Trophoblast cell (in vitro differentiated cells and primary cell): Measurements from ENCODE around the gene ALOX15B.
A peak's percentile ranks its signal among the peaks of the same experiment; 100 is the strongest.

ENCODE experiments used
- DNase-seq, 2 donors: peaks; one replicate each; pipeline ENCODE4 v3.0.0-alpha.2; 2016
- H2AFZ ChIP-seq: 2 replicates; pipeline ENCODE4 v1.6.1; 2013; ENCODE audit warnings: low read length, moderate library complexity, mild to moderate bottlenecking; ENCODE audit not compliant: insufficient read depth, poor library complexity
- H2AK5ac ChIP-seq: 2 replicates; pipeline ENCODE4 v1.6.1; 2013; ENCODE audit warnings: mild to moderate bottlenecking, low read length
- H2BK120ac ChIP-seq: 2 replicates; pipeline ENCODE4 v1.6.1; 2013; ENCODE audit warnings: low read length, mild to moderate bottlenecking, moderate library complexity; ENCODE audit not compliant: insufficient read depth, poor library complexity
- H2BK12ac ChIP-seq: 2 replicates; pipeline ENCODE4 v1.6.1; 2013; ENCODE audit warnings: mild to moderate bottlenecking, low read length, moderate library complexity
- H2BK5ac ChIP-seq: 2 replicates; pipeline ENCODE4 v1.6.1; 2013; ENCODE audit warnings: low read length, low read depth, moderate library complexity, mild to moderate bottlenecking; ENCODE audit not compliant: poor library complexity
- H3K14ac ChIP-seq: 2 replicates; pipeline ENCODE4 v1.6.1; 2013; ENCODE audit warnings: mild to moderate bottlenecking, low read length
- H3K18ac ChIP-seq: 2 replicates; pipeline ENCODE4 v1.6.1; 2013; ENCODE audit warnings: mild to moderate bottlenecking, low read length
- H3K23ac ChIP-seq: 2 replicates; pipeline ENCODE4 v1.6.1; 2013; ENCODE audit warnings: low read length
- H3K27ac ChIP-seq: 2 replicates; pipeline ENCODE4 v1.5.1; 2013; ENCODE audit warnings: low read depth, mild to moderate bottlenecking, inconsistent platforms, low read length, moderate library complexity
- H3K27me3 ChIP-seq: 2 replicates; pipeline ENCODE4 v1.6.1; 2013; ENCODE audit warnings: inconsistent platforms, mild to moderate bottlenecking, low read length, moderate library complexity; ENCODE audit not compliant: insufficient read depth
- H3K36me3 ChIP-seq, 2 experiments: 1 replicate in 1 of 2; 2 replicates in 1 of 2; pipeline ENCODE4 v1.6.1; 2013; ENCODE audit warnings: low read length in 2 of 2, mild to moderate bottlenecking in 2 of 2, moderate library complexity in 1 of 2; ENCODE audit not compliant: insufficient read depth in 2 of 2, control insufficient read depth in 1 of 2
- H3K4ac ChIP-seq: 2 replicates; pipeline ENCODE4 v1.6.1; 2013; ENCODE audit warnings: low read depth, mild to moderate bottlenecking, low read length, moderate library complexity
- H3K4me1 ChIP-seq, 2 experiments: 1 replicate in 1 of 2; 2 replicates in 1 of 2; pipeline ENCODE4 v1.6.1; 2013; ENCODE audit warnings: low read length in 2 of 2, mild to moderate bottlenecking in 2 of 2, moderate library complexity in 1 of 2; ENCODE audit not compliant: insufficient read depth in 2 of 2, control insufficient read depth in 1 of 2
- H3K4me2 ChIP-seq: 2 replicates; pipeline ENCODE4 v1.6.1; 2013; ENCODE audit warnings: inconsistent platforms, mild to moderate bottlenecking, low read length, moderate library complexity
- H3K4me3 ChIP-seq: 2 replicates; pipeline ENCODE4 v1.5.1; 2013; ENCODE audit warnings: mild to moderate bottlenecking, low read depth, low read length, inconsistent platforms
- H3K79me1 ChIP-seq: one replicate; pipeline ENCODE4 v1.6.1; 2013; ENCODE audit warnings: low read length
- H3K79me2 ChIP-seq: 2 replicates; pipeline ENCODE4 v1.6.1; 2013; ENCODE audit warnings: low read length, mild to moderate bottlenecking; ENCODE audit not compliant: control insufficient read depth, insufficient read depth, poor library complexity
- H3K9ac ChIP-seq: 2 replicates; pipeline ENCODE4 v1.6.1; 2013; ENCODE audit warnings: mild to moderate bottlenecking, low read length
- H3K9me3 ChIP-seq: 2 replicates; pipeline ENCODE4 v1.6.1; 2013; ENCODE audit warnings: low read depth, mild to moderate bottlenecking, control low read depth, inconsistent platforms, low read length; ENCODE audit not compliant: insufficient read depth
- H4K12ac ChIP-seq: 2 replicates; pipeline ENCODE4 v1.6.1; 2013; ENCODE audit warnings: low read depth, mild to moderate bottlenecking, low read length, moderate library complexity
- H4K8ac ChIP-seq: 2 replicates; pipeline ENCODE4 v1.6.1; 2013; ENCODE audit warnings: low read depth, mild to moderate bottlenecking, low read length, moderate library complexity
- H4K91ac ChIP-seq: one replicate; pipeline ENCODE4 v1.6.1; 2013; ENCODE audit warnings: low read depth, mild to moderate bottlenecking, low read length, moderate library complexity
- WGBS: extraction: QIAGEN DNeasy Blood & Tissue Kit; methylation state at CpG from one replicate; pipeline ENCODE4 v1.1.7; 2013; ENCODE audit warnings: missing lambda C conversion rate; ENCODE audit not compliant: insufficient read length, insufficient coverage; ENCODE audit errors: extremely low coverage; 5-methylcytosine and 5-hydroxymethylcytosine counted together

Gene ALOX15B

DNA sequence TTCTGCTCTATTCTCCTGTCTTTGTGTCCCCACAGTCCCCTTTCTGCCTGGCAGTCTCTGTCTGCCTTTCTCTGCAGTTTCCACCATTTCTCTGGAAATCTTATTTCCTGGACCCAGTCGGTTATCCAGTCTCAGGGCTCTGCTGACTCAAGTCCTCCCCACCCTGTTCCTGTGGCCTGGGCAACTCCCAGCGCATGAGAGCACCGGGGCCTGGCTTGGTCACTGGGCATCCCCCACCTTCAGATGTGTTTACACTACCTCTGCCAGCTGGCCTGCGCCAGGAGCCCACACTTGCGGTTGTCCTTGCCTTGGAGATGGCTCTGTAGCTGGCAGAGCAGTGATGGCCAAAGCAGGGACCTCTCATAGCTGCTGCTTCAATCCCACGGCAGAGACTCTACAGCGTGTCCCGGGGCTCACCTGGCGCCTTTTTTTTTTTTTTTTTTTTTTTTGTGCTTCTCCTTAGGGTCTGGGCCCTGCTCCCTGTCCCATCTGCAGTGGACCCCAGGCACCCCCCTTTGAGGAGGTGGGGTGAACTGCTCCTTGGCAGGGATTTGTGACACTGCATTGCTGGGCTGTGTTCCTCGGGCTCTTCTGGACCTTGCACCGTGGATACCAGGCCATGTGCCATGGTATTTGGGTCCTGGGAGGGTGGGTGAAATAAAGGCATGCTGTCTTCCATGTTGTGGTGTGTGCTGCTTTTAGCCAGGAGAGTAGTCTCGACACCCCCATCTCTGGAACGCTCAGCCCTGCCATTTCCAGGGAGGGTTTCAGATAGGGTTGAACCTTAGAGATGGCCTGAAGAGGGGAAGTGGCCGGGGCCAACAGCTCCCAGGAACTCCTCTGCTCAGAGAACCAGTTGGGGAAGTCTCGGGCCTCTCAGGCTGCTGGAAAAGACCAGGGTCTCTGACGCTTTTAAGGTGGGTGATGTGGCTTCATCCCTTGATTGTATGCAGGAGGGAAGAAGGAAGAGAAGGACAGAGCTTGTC, 18.9 kb upstream of the ALOX15B start:
- no CpG with 5 or more reads among the region's 16 CpGs for WGBS
- Histone ChIP-seq H3K27ac (no peak overlapping the region), H3K79me1 (no peaks in the 10 kb centered on the region), H3K4me1 (peaks cover 7 to 21% of the 10 kb centered on the region in 2 experiments), H2BK120ac (no peak overlapping the region), H3K9me3 (peaks cover 4% of the 10 kb centered on the region), H3K79me2 (no peaks in the 10 kb centered on the region), H3K4me2 (no peak overlapping the region), H3K23ac (no peak overlapping the region), H3K4ac (no peak overlapping the region), H3K36me3 (no peaks in the 10 kb centered on the region), H3K14ac (no peak overlapping the region), H2BK5ac (no peak overlapping the region), H4K12ac (no peak overlapping the region), H3K9ac (no peak overlapping the region), H3K27me3 (peaks cover 8% of the 10 kb centered on the region), H2AFZ (no peak overlapping the region), H4K8ac (no peak overlapping the region), H4K91ac (no peak overlapping the region), H2AK5ac (no peak overlapping the region), H3K4me3 (no peak overlapping the region), H3K18ac (no peak overlapping the region), H2BK12ac (no peak overlapping the region)
- DNase-seq, result peak in 1 of 2 donors; percentile 39

DNA sequence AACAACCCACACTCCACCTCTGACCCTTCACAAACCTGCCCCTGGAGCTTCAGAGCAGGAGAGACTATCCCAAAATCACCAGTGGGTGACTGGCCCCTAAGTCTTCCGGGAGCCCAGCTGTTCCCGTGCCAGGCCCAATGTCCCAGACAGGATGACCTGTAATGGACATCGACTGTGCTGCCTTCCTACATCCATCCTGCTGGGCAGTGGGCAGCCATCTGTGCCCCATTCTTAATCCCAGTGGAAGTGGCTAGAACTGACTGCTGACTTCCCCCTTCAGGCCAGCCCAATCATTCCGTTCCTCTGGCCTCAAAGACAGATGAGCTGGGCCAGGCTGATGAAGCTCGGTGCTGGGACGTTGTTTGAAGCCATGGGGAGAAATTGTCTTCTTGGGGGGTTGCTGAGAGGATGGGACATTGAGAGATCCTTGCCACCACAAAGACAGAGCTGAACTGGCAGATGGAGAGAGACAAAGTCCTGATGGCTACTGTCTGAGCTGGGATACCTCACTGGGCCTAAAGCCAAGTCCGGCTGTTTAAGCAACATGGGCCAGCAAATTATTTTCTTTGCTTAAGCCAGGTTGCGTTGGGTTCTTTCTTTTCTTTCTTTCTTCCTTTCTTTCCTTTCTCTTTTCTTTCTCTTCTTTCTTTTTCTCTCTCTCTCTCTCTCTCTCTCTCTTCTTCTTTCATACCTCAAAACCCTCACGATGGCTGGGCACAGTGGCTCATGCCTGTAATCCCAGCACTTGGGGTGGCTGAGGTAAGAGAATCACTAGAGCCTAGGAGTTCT, 17.9 kb upstream of the ALOX15B start:
- peaks cover 7 to 21% of the 10 kb centered on the region in 2 experiments for H3K4me1 ChIP-seq
- H3K23ac ChIP-seq, result no peak overlapping the region
- no peak overlapping the region for H3K18ac ChIP-seq
- no peak overlapping the region for H3K9ac ChIP-seq
- H2BK120ac ChIP-seq, result no peak overlapping the region
- H2AFZ ChIP-seq, result no peak overlapping the region
- H3K4ac ChIP-seq, result no peak overlapping the region
- H2BK12ac ChIP-seq, result no peak overlapping the region
- H3K79me1 ChIP-seq, result peaks cover 3% of the 10 kb centered on the region
- H3K36me3 ChIP-seq, result no peaks in the 10 kb centered on the region
- no peak overlapping the region for H4K91ac ChIP-seq
- peaks cover 4% of the 10 kb centered on the region for H3K27me3 ChIP-seq
- no peak overlapping the region for H4K8ac ChIP-seq
- 78% methylated on average over 1 of the region's 9 CpGs for WGBS
- no peak overlapping the region for H3K4me2 ChIP-seq
- peaks cover 4% of the 10 kb centered on the region for H3K9me3 ChIP-seq
- H2BK5ac ChIP-seq, result no peak overlapping the region
- H3K79me2 ChIP-seq, result no peaks in the 10 kb centered on the region
- H3K27ac ChIP-seq, result no peak overlapping the region
- no peak for DNase-seq
- H3K4me3 ChIP-seq, result no peak overlapping the region
- H2AK5ac ChIP-seq, result no peak overlapping the region
- H3K14ac ChIP-seq, result no peak overlapping the region
- no peak overlapping the region for H4K12ac ChIP-seq

DNA sequence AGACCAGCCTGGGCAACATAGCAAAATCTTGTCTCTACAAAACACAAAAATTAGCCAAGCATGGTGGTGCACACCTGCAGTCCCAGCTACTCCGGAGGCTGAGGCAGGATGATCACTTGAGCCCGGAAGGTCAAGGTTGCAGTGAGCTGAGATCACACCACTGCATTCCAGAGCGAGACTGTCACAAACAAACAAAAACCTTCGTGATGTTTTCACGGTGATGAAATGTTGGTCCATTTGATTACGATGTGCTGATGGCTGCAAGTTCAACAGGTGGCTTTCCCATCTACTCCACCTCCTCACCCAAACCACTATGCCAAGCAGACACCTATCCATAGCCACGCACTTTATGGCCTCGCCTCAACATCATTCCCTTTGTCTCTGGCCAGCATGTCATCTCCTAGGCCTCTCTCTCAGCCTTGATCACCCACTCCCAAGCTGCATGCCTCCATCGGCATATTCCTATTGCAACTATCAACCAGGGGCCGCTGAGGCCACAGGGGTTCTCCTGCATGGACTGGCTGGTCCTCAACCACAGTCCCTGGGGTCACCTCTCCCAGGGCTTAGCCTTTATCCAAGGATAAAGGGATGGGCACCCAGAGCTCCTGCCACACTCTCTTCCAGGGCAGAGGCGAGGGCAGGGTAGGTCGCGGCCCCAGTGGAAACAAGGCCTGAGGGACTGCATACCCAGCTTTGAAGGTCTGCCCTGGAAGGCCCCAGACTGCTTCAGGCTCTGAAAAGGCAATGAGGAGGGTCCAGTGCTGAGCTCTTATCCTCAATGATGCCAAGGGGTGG, 17.1 kb upstream of the ALOX15B start:
- H2BK5ac ChIP-seq, result no peak overlapping the region
- no peak overlapping the region for H3K9ac ChIP-seq
- H4K8ac ChIP-seq, result no peak overlapping the region
- WGBS, result no CpG with 5 or more reads among the region's 13 CpGs
- peaks cover 5 to 13% of the 10 kb centered on the region in 2 experiments for H3K4me1 ChIP-seq
- H3K27ac ChIP-seq, result no peak overlapping the region
- H3K4ac ChIP-seq, result no peak overlapping the region
- no peak overlapping the region for H3K14ac ChIP-seq
- H2AFZ ChIP-seq, result no peak overlapping the region
- H3K4me2 ChIP-seq, result no peak overlapping the region
- no peak overlapping the region for H3K18ac ChIP-seq
- no peaks in the 10 kb centered on the region for H3K27me3 ChIP-seq
- no peak overlapping the region for H4K91ac ChIP-seq
- H4K12ac ChIP-seq, result no peak overlapping the region
- DNase-seq, result peak in 1 of 2 donors; percentile 47
- no peaks in the 10 kb centered on the region for H3K79me2 ChIP-seq
- no peak overlapping the region for H3K23ac ChIP-seq
- no peaks in the 10 kb centered on the region for H3K36me3 ChIP-seq
- H2AK5ac ChIP-seq, result no peak overlapping the region
- no peak overlapping the region for H2BK12ac ChIP-seq
- H3K9me3 ChIP-seq, result peaks cover 4% of the 10 kb centered on the region
- peaks cover 3% of the 10 kb centered on the region for H3K79me1 ChIP-seq
- H3K4me3 ChIP-seq, result no peak overlapping the region
- H2BK120ac ChIP-seq, result no peak overlapping the region

GRCh38 chr17:8022360-8023003, 16.4 kb upstream of the ALOX15B start:
- Histone ChIP-seq H3K14ac (no peak overlapping the region), H2BK12ac (no peak overlapping the region), H3K4me3 (no peak overlapping the region), H4K12ac (no peak overlapping the region), H3K27me3 (no peaks in the 10 kb centered on the region), H3K4ac (no peak overlapping the region), H3K23ac (no peak overlapping the region), H3K4me2 (no peak overlapping the region), H3K9ac (no peak overlapping the region), H3K4me1 (peaks cover 2 to 9% of the 10 kb centered on the region in 2 experiments), H3K18ac (no peak overlapping the region), H2AFZ (no peak overlapping the region), H4K91ac (no peak overlapping the region), H2BK5ac (no peak overlapping the region), H3K9me3 (peaks cover 2% of the 10 kb centered on the region), H4K8ac (no peak overlapping the region), H3K79me2 (no peaks in the 10 kb centered on the region), H2BK120ac (no peak overlapping the region), H3K79me1 (peaks cover 3% of the 10 kb centered on the region), H2AK5ac (no peak overlapping the region), H3K27ac (no peak overlapping the region), H3K36me3 (no peaks in the 10 kb centered on the region)
- DNase-seq, result no peak
- no CpG with 5 or more reads among the region's 4 CpGs for WGBS
